A673 (cell line): Measurements from ENCODE around the gene JAG1.

Experiments
- CTCF ChIP-seq: fragments of 300-800, 200-600 bp; sonication (generic); conservative IDR thresholded peaks from 2 replicates; pipeline ENCODE4 v1.5.1; 2017; ENCODE audit warnings: low read depth, mild to moderate bottlenecking, antibody characterized with exemption, low read length, moderate library complexity, mixed read lengths
- EZH2 ChIP-seq: fragments of 200-600 bp; sonication (generic); IDR thresholded peaks from 2 replicates; pipeline ENCODE4 v1.6.1; 2017; ENCODE audit warnings: borderline replicate concordance, low read depth, mild to moderate bottlenecking, mixed read lengths, antibody characterized with exemption, low read length; ENCODE audit not compliant: poor library complexity, severe bottlenecking

GRCh38 chr20:10603971-10604864, 69.6 kb downstream of the JAG1 start:
- TF ChIP-seq CTCF = no peak
- no peak for TF ChIP-seq EZH2
